Pancreas (tissue), 10 donors: ENCODE results near the gene ACBD4. TPM values are rescaled to one million over a fixed set of nuclear protein-coding genes. Genes with fewer than 3 reads are reported as not detected.
A peak's percentile ranks its signal among the peaks of the same experiment; 100 is the strongest.

Experiments used
- ATAC-seq, 4 donors: fragments of 200-7000 bp; cut with Tn5 transposase; one replicate each; pipeline versions ENCODE4 v1.8.0 to v1.9.1; 2020; ENCODE audit warnings: mild to moderate bottlenecking in 4 of 4, moderate library complexity in 4 of 4
- DNase-seq, 6 donors: peaks; one replicate each; pipeline ENCODE4 v3.0.0-alpha.2; 2020
- FAIRE-seq: peaks from 2 replicates; lab custom pipeline; 2012; peaks lifted over from hg19 to GRCh38; lab: Jason Lieb, UNC
- H3K27ac ChIP-seq, 4 donors: fragments of 200-600 bp; sonication (generic); 1 replicate in 3 of 4; 2 replicates in 1 of 4; pipeline versions ENCODE4 v1.5.0 to v1.8.0; 2020
- H3K27me3 ChIP-seq, 4 donors: fragments of 200-600 bp; one replicate each; pipeline ENCODE4 v1.8.0; 2021
- H3K36me3 ChIP-seq, 3 donors: fragments of 200-600 bp; sonication (generic) in 1 of 3; one replicate each; pipeline versions ENCODE4 v1.5.0 to v1.8.0; 2020 to 2021
- H3K4me1 ChIP-seq, 3 donors: fragments of 200-600 bp; one replicate each; pipeline ENCODE4 v1.8.0; 2021
- H3K4me3 ChIP-seq, 4 donors: fragments of 200-600 bp; sonication (generic) in 2 of 4; one replicate each; pipeline versions ENCODE4 v1.5.0 to v1.8.0; 2020 to 2021
- H3K9me3 ChIP-seq, 4 donors: fragments of 200-600 bp; one replicate each; pipeline ENCODE4 v1.8.0; 2021
- WGBS, 2 donors: extraction: QIAGEN DNeasy Blood & Tissue Kit; methylation state at CpG; one replicate each; pipeline ENCODE4 v1.1.7; 2013; 5-methylcytosine and 5-hydroxymethylcytosine counted together
- intact Hi-C, 3 donors: fragments of 100-400 bp; cut with DNase I; formaldehyde crosslinking; loops; one replicate each; pipeline versions ENCODE4 v1.11.1 to v1.14.2; 2022
- polyA plus RNA-seq, 2 donors: library from polyadenylated mRNA; stranded (reverse); fragments of 200-250 nt; gene quantifications; one replicate each; pipeline ENCODE4 v1.2.3, GENCODE V29; 2013
- total RNA-seq, 6 donors: library from RNA; stranded (reverse); fragmentation: NEBNext Ultra II Directional in 4 of 6; extraction: Animal tissue kit (Norgen Biotek cat#: 25700) in 4 of 6; gene quantifications; one replicate each; pipeline versions ENCODE4 v1.2.1 to v1.2.4, GENCODE V29; 2021 to 2023
- TF ChIP-seq, protein P1 (sequence below), 4 donors: fragments of 200-600 bp; sonication (generic) in 3 of 4; IDR thresholded peaks; one replicate each; pipeline versions ENCODE4 v1.5.0 to v1.8.0; 2021; ENCODE audit warnings: antibody characterized with exemption in 4 of 4
- donor health status: healthy with polysubstance abuse.
- donor health status: DM: no; HTN: no; CAD: no; lungs with moderate emphysema.
- donor health status: DM: no; HTN: no; CAD: no.
- donor health status: control.
- donor health status: control.
- donor health status: Bipolar disorder and iron deficiency.
- donor health status: DM: yes; HTN: yes; CAD: no.
- donor health status: DM: no; HTN: no; CAD: no.
- donor health status: DM: no; HTN: no; CAD: no.
- donor health status: DM: yes; HTN: yes; CAD: no.

Gene ACBD4
- total and polyA plus RNA-seq, 8 donors = 10.6 to 39.0 (median 13.8) TPM

DNA sequence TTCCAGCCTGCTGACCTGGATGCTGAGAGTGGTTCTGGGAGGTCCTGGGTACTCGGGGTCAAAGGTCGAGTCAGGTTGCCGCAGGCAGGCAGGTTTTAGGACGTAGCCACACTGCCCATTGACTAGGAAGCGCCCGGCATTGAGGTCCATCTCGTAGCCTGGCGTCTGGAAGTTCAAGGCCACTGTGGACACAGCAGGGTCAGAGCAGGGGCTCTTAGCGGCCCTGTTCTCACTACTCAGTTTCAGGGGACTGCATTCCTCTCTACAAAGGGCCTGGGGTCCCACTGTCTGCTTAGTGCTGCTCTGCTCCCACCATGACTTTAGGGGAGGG is 22.1 kb upstream of the ACBD4 start:
- intact Hi-C loops = loop anchor here in 1 of 3 donors (10.0 kb wide), 2 partner anchors 189 to 339 kb away; no protein-coding TSS in a partner anchor
- H3K9me3 ChIP-seq = no peaks in the 10 kb centered on the region
- no peak overlapping the region for H3K27ac ChIP-seq
- DNase-seq (peak in 1 of 6 donors; percentile 47), ATAC-seq (no peak), FAIRE-seq (no peak)
- no peak overlapping the region for H3K4me3 ChIP-seq
- 67 to 79% methylated on average over 9 of the region's 9 CpGs for WGBS, 2 donors
- H3K27me3 ChIP-seq = no peaks in the 10 kb centered on the region
- TF ChIP-seq, protein P1, sequence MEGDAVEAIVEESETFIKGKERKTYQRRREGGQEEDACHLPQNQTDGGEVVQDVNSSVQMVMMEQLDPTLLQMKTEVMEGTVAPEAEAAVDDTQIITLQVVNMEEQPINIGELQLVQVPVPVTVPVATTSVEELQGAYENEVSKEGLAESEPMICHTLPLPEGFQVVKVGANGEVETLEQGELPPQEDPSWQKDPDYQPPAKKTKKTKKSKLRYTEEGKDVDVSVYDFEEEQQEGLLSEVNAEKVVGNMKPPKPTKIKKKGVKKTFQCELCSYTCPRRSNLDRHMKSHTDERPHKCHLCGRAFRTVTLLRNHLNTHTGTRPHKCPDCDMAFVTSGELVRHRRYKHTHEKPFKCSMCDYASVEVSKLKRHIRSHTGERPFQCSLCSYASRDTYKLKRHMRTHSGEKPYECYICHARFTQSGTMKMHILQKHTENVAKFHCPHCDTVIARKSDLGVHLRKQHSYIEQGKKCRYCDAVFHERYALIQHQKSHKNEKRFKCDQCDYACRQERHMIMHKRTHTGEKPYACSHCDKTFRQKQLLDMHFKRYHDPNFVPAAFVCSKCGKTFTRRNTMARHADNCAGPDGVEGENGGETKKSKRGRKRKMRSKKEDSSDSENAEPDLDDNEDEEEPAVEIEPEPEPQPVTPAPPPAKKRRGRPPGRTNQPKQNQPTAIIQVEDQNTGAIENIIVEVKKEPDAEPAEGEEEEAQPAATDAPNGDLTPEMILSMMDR (IDR thresholded peaks at IDR 0.05) = no peak
- H3K4me1 ChIP-seq = no peaks in the 10 kb centered on the region
- H3K36me3 ChIP-seq = peaks cover 0 to 6% (median 0%) of the 10 kb centered on the region in 3 donors

DNA sequence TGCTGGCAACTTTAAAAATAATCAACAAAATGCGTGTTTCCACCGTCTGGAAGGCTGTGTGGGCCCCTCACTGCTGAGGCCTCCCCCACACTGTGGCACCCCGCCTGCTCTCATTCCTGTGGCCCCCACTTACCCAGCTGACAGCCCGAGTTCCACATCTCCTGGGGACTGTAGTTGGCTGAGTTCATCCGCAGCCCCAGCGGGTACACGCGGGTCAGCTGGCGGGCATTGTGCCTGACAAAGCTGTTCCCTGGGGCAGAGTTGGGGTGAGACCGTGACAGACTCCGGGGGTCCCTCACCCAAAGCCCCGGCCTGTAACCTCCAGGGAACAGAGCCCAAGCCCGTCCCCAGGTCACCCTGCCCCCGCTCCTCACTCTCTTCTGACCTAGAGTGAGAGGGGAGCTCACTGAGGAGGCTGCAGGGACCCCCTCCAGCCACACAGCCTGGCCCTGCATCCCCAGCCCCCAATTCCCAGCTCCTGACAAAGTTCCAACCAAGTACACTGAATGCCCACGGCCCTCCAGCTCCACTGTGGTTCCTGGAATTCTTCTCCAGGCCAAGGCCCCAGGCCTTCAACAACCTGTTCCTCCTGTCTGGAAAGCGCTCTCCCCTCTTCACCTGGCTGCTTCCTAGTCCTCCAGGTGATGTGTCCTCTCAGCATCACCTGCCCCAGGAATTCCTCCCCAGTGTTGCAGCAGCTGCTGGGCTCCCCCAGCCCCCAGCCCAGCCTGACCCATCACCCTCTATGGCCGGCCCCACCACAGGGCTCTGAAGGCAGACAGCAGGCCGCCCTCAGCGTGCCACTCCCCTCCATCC is 21.2 kb upstream of the ACBD4 start:
- intact Hi-C loops = loop anchor here in 1 of 3 donors (10.0 kb wide), 2 partner anchors 190 to 340 kb away; no protein-coding TSS in a partner anchor
- TF ChIP-seq, protein P1 (IDR thresholded peaks at IDR 0.05) = no peak
- peak in 1 of 6 donors; percentile 16 for DNase-seq
- no peak for FAIRE-seq
- WGBS, 2 donors = 81 to 85% methylated on average over 19 of the region's 19 CpGs
- Histone ChIP-seq H3K27me3 (no peaks in the 10 kb centered on the region), H3K4me3 (no peak overlapping the region), H3K9me3 (no peaks in the 10 kb centered on the region), H3K36me3 (no peaks in the 10 kb centered on the region), H3K4me1 (no peaks in the 10 kb centered on the region), H3K27ac (no peak overlapping the region)
- ATAC-seq = no peak

DNA sequence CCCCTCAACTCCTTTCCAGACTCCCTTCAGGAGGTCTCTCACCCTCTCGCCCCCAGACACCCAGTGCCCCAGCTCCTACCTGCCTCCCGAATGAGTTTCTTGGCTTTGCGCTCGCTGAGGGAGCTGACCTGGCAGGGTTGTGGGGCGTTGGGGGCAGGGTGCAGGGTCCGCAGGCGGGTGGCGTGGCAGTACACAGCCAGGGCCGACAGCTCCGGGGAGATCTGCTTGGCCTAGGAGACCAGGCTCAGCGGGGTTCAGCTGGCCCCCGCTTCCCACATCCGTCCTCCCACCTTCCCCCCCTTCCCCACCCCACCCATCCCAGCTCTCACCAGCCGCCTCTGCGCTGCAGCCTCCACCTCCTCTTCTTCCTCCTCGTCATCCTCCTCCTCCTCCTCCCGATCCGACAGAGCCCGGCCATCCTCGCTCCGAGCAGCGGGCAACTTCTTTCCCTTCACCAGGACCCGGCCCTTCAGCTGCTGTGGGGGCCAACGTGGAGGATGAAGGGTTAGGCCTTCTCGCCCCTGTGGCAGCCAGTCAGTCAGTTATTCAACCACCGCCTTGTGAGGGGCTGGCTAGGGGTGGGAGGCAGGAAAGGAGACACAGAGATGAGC is 20.4 kb upstream of the ACBD4 start:
- 84 to 85% methylated on average over 24 to 26 of the region's 26 CpGs for WGBS, 2 donors
- no peaks in the 10 kb centered on the region for H3K4me1 ChIP-seq
- no peaks in the 10 kb centered on the region for H3K36me3 ChIP-seq
- no peaks in the 10 kb centered on the region for H3K9me3 ChIP-seq
- H3K27me3 ChIP-seq = no peaks in the 10 kb centered on the region
- H3K27ac ChIP-seq = no peak overlapping the region
- intact Hi-C loops = loop anchor here in 1 of 3 donors (10.0 kb wide), 2 partner anchors 190 to 340 kb away; no protein-coding TSS in a partner anchor
- ATAC-seq (no peak), FAIRE-seq (no peak), DNase-seq (no peak)
- no peak overlapping the region for H3K4me3 ChIP-seq
- TF ChIP-seq, protein P1 (IDR thresholded peaks at IDR 0.05) = no peak

DNA sequence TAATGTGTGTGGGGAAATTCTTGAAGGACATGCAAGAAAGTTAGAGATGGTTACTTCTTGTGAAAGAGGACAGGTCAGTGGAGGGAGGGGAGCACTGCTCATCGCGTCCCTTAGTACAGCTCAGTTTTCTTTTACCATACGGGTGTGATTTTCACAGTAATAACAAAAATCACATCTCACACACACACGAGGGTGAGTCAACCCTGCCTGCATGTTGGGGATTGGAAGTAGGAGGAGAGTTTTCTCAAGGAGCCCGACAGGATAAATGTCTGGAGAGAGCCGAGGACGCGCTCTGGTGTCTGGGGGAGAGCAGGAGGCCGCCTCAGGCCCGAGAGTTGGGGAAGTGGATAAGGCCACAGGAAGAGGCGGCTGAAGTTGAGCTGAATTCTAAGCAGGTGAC is 19.6 kb upstream of the ACBD4 start:
- no peak overlapping the region for H3K4me3 ChIP-seq
- no peak overlapping the region for H3K27ac ChIP-seq
- ATAC-seq (no peak), DNase-seq (no peak), FAIRE-seq (no peak)
- H3K36me3 ChIP-seq = no peaks in the 10 kb centered on the region
- intact Hi-C loops = loop anchor here in 1 of 3 donors (10.0 kb wide), 2 partner anchors 191 to 341 kb away; no protein-coding TSS in a partner anchor
- 72 to 82% methylated on average over 11 of the region's 11 CpGs for WGBS, 2 donors
- H3K4me1 ChIP-seq = no peaks in the 10 kb centered on the region
- TF ChIP-seq, protein P1 (IDR thresholded peaks at IDR 0.05) = no peak
- H3K9me3 ChIP-seq = no peaks in the 10 kb centered on the region
- no peaks in the 10 kb centered on the region for H3K27me3 ChIP-seq
